ENCODE measurements around the gene RAD50.

DNA sequence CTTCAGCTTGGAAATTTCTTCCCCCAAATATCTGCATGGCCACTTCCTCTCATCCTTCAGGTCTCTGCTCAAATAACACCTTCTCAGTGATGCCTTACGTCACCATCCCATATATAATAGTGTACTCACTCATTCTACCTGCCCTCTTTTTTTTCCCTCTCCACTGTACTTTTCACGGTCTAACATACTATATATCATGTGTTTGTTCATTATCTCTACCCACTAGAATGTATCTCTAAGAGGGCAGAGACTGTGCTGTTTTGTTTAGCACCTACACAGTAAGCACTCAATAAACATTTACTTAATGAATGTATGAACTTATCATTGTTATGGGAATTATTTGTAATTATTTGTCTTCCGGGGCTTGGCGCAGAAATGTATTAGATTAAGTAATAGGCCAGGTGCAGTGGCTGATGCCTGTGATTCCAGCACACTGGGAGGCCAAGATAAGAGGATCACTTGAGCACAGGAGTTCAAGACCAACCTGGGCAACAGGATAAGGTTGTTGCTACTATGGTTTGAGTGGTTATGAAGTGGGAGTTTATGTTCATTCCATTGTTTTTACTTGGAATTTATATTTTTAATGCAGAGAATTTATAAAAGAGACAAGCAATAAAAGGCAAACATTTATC, 95.2 kb downstream of the RAD50 start:
- TF ChIP-seq POLR2A (IDR thresholded peaks at IDR 0.05): no peak
- TF ChIP-seq POLR2AphosphoS5 (IDR thresholded peaks at IDR 0.05): no peak
